ENCODE results near the gene RAB28.

The RAB28 gene

GRCh38 chr4:13504374-13504773 is 20.2 kb upstream of the RAB28 start:
- DNase-seq: no peak

GRCh38 chr4:13498469-13498868 is 14.3 kb upstream of the RAB28 start:
- no peak for DNase-seq

- no peak for DNase-seq
Observed at GRCh38 chr4:13496605-13497004, 12.5 kb upstream of the RAB28 start.

GRCh38 chr4:13495753-13496152 is 11.6 kb upstream of the RAB28 start:
- no peak for DNase-seq

GRCh38 chr4:13493793-13494192 is 9.7 kb upstream of the RAB28 start:
- DNase-seq: no peak

- no peak for DNase-seq
Observed at GRCh38 chr4:13492747-13493146, 8.6 kb upstream of the RAB28 start.

GRCh38 chr4:13484749-13485221 is 645 bp upstream of the RAB28 start:
- no peak for DNase-seq

- DNase-seq: no peak
Observed at GRCh38 chr4:13483768-13484121, 395 bp downstream of the RAB28 start.

- DNase-seq: peak; percentile 7
Observed at GRCh38 chr4:13483136-13483767, 888 bp downstream of the RAB28 start.

- DNase-seq: no peak
Observed at GRCh38 chr4:13481569-13481968, 2.6 kb downstream of the RAB28 start.

- DNase-seq: no peak
Observed at GRCh38 chr4:13478707-13479106, 5.4 kb downstream of the RAB28 start.

- no peak for DNase-seq
Observed at GRCh38 chr4:13478131-13478530, 6.0 kb downstream of the RAB28 start.

GRCh38 chr4:13476915-13477314 is 7.2 kb downstream of the RAB28 start:
- DNase-seq: no peak

- DNase-seq: no peak
Observed at GRCh38 chr4:13476152-13476551, 8.0 kb downstream of the RAB28 start.

GRCh38 chr4:13471400-13471799 is 12.7 kb downstream of the RAB28 start:
- DNase-seq: no peak

- DNase-seq: no peak
Observed at GRCh38 chr4:13470379-13470778, 13.8 kb downstream of the RAB28 start.

GRCh38 chr4:13464973-13465372 is 19.2 kb downstream of the RAB28 start:
- no peak for DNase-seq

GRCh38 chr4:13464543-13464942 is 19.6 kb downstream of the RAB28 start:
- DNase-seq: no peak

- DNase-seq: no peak
Observed at GRCh38 chr4:13461191-13461905, 22.8 kb downstream of the RAB28 start.

- no peak for DNase-seq
Observed at GRCh38 chr4:13455411-13455810, 28.7 kb downstream of the RAB28 start.

GRCh38 chr4:13454786-13455185 is 29.4 kb downstream of the RAB28 start:
- no peak for DNase-seq

- no peak for DNase-seq
Observed at GRCh38 chr4:13452927-13453579, 31.1 kb downstream of the RAB28 start.

- DNase-seq: no peak
Observed at GRCh38 chr4:13449590-13449989, 34.5 kb downstream of the RAB28 start.

Measured in effector CD8-positive, alpha-beta T cell (primary cell).